T-helper 2 cell treated with Interferon-gamma antibody and Interleukin-4, amounts not matched to agents 5 μg/mL and 100 μg/mL, for 36 hours (primary cell): ENCODE results near the gene SLC9A8.

Source experiments
- DNase-seq: peaks from one replicate; pipeline ENCODE4 v3.0.0; 2021; ENCODE audit warnings: low spot score
- H3K27ac Mint-ChIP-seq: one replicate; pipeline ENCODE4 v1.8.0; 2021; ENCODE audit warnings: mild to moderate bottlenecking, mixed read lengths
- H3K27me3 Mint-ChIP-seq: one replicate; pipeline ENCODE4 v1.8.0; 2021; ENCODE audit warnings: low read depth, mixed read lengths
- H3K36me3 Mint-ChIP-seq: one replicate; pipeline ENCODE4 v1.8.0; 2021; ENCODE audit warnings: low read depth, mixed read lengths
- H3K4me1 Mint-ChIP-seq: one replicate; pipeline ENCODE4 v1.8.0; 2021; ENCODE audit warnings: low read depth, mixed read lengths
- H3K4me3 Mint-ChIP-seq: one replicate; pipeline ENCODE4 v1.8.0; 2022; ENCODE audit warnings: mild to moderate bottlenecking, moderate library complexity, mixed read lengths
- H3K9me3 Mint-ChIP-seq: one replicate; pipeline ENCODE4 v1.8.0; 2021; ENCODE audit warnings: mixed read lengths

Gene SLC9A8

DNA sequence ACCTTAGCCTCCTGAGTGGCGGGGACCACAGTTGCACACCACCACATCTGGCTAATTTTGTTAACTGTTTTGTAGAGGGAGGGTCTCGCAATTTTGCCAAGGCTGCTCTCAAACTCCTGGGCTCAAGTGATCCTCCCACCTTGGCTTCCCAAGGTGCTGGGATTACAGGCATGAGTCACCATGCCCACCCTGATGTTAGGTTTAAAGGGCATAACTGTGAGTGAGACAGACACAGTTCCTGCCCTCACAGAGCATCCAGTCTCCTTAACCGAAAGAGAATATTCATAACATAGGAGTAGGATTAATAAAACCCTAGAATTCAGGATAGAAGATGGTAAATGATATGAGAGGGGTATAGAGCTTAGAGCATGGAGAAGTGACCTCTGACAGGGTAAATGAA, 105.8 kb downstream of the SLC9A8 start:
- no peak for DNase-seq
- Mint-ChIP-seq H3K27me3 (no peaks in the 10 kb centered on the region), H3K4me3 (no peak overlapping the region), H3K9me3 (no peaks in the 10 kb centered on the region), H3K36me3 (no peaks in the 10 kb centered on the region), H3K4me1 (peaks cover 19% of the 10 kb centered on the region), H3K27ac (no peak overlapping the region)

DNA sequence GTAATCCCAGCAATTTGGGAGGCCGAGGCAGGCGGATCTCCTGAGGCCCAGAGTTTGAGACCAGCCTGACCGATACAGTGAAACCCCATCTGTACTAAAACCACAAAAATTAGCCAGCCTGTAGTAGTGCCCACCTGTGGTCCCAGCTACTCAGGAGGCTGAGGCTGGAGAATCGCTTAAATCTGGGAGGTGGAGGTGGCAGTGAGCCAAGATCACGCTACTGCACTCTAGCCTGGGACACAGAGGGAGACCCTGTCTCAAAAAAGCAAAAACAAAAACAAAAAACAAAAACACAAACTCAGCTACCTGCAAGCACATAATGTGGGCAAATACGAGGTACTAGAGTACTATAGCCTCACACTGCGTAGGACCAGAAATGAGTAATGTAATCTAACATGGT, 106.4 kb downstream of the SLC9A8 start:
- H3K4me3 Mint-ChIP-seq: no peak overlapping the region
- DNase-seq: no peak
- no peaks in the 10 kb centered on the region for H3K36me3 Mint-ChIP-seq
- H3K9me3 Mint-ChIP-seq: no peaks in the 10 kb centered on the region
- peaks cover 14% of the 10 kb centered on the region for H3K4me1 Mint-ChIP-seq
- no peaks in the 10 kb centered on the region for H3K27me3 Mint-ChIP-seq
- H3K27ac Mint-ChIP-seq: no peak overlapping the region

DNA sequence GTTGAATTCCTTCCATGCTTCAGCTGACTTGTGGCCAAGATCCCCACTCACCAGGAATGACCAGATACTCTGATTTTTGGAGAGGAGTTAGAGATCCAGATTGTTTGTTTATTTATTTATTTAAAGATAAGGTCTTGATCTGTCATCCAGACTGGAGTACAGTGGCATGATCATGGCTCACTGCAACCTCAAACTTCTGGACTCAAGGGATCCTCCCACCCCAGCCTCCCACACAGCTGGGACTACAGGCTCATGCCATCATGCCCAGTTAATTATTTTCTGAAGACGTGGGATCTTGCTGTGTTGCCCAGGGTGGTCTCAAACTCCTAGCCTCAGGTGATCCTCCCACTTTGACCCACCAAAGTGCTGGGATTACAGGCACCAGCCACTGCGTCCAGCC, 106.8 kb downstream of the SLC9A8 start:
- no peak for DNase-seq
- Mint-ChIP-seq H3K4me1 (peaks cover 10% of the 10 kb centered on the region), H3K27me3 (no peaks in the 10 kb centered on the region), H3K27ac (no peak overlapping the region), H3K36me3 (no peaks in the 10 kb centered on the region), H3K4me3 (no peak overlapping the region), H3K9me3 (no peaks in the 10 kb centered on the region)

DNA sequence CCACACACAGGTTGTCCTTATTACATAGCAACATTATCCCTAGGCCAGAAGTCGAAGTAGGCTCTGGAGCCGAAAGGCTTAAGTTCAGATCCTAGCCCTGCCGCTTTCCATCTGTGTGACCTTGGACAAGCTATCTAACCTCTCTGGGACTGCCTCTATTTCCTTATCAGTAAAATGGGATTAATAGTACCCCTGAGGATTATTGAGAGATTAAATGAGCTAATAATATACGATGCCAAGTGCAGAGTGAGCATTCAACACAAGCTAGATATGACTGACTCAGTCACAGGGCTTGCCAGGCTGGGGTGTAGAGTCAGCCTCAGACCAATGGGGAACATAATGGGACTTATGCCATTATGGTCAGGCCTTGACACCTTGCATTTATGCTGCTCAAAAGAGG, 111.6 kb downstream of the SLC9A8 start:
- Mint-ChIP-seq H3K9me3 (no peaks in the 10 kb centered on the region), H3K4me1 (peaks cover 5% of the 10 kb centered on the region), H3K27ac (no peak overlapping the region), H3K36me3 (no peaks in the 10 kb centered on the region), H3K4me3 (no peak overlapping the region), H3K27me3 (peaks cover 5% of the 10 kb centered on the region)
- DNase-seq: no peak

DNA sequence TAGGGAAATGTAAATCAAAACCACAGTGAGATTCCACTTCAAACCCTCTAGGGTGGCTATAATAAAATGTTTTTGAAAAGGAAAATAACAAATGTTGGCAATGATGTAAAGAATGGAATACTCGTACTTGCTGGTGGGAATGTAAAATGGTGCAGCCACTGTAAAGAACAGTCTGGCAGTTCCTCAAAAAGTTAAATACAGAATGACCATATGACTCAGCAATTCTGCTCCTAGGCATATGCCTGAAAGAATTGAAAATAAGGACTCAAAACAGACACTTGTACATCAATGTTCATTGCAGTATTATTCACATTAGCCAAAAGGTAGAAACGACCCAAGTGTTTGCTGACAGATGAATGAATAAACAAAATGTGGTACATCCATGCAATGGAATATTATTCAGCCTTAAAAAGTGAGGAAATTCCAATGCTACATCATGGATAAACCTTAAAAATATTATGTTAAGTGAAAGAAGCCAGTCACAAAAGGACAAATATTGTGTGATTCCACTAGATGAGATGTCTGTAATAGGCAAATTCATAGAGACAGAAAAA, 113.3 kb downstream of the SLC9A8 start:
- Mint-ChIP-seq H3K36me3 (no peaks in the 10 kb centered on the region), H3K27me3 (peaks cover 5% of the 10 kb centered on the region), H3K4me3 (no peak overlapping the region), H3K27ac (no peak overlapping the region), H3K4me1 (peaks cover 5% of the 10 kb centered on the region), H3K9me3 (no peaks in the 10 kb centered on the region)
- no peak for DNase-seq

DNA sequence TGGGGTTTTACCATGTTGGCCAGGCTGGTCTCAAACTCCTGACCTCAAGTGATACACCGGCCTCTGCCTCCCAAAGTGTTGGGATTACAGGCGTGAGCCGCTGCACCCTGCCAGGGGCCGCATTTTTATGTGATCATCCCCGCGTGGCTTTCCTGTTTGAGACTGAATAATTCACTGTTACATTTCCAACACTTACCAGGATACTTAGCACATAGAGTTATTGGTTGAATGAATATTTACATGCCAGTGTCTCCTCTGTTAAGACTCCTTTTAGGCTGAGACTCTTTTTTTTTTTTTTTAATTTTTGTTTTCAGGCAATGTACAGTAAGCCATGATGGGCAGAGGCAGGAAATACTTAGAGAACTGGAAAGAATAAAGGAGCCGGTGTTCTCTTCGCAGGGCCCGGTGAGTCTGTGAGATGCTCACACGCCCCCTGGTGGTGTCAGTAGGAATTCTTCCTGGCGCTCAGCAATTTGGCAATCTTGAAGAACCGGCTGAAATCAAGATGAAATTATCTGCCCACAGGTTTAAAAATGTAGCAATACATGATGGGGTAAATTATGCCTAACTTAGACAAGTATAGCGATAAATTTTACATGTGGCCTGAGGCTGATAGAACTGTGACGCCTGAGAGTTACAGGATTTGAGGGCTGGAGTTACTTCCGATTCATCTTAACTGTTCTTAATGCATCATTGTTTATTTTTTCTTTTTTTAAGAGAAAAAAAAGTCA, 115.9 kb downstream of the SLC9A8 start:
- H3K4me1 Mint-ChIP-seq: peaks cover 5% of the 10 kb centered on the region
- H3K36me3 Mint-ChIP-seq: no peaks in the 10 kb centered on the region
- DNase-seq: peak; percentile 68
- H3K9me3 Mint-ChIP-seq: no peaks in the 10 kb centered on the region
- no peak overlapping the region for H3K27ac Mint-ChIP-seq
- H3K27me3 Mint-ChIP-seq: peaks cover 5% of the 10 kb centered on the region
- H3K4me3 Mint-ChIP-seq: no peak overlapping the region

DNA sequence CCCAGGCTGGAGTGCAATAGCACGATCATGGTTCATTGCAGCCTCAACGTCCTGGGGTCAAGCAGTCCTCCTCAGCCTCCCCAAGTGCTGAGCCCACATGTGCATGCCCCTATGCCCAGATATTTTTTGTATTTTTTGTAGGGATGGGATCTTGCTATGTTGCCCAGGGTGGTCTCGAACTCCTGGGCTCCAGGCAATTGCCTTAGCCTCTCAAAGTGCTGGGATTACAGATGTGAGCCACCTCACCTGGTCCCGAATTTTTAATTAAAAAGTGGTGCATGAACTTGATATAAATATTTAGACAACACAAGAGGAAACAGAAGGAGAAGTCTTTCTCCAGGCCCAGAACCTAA, 116.5 kb downstream of the SLC9A8 start:
- Mint-ChIP-seq H3K27ac (no peak overlapping the region), H3K4me1 (peaks cover 6% of the 10 kb centered on the region), H3K9me3 (no peaks in the 10 kb centered on the region), H3K36me3 (no peaks in the 10 kb centered on the region), H3K27me3 (peaks cover 5% of the 10 kb centered on the region), H3K4me3 (no peak overlapping the region)
- no peak for DNase-seq

DNA sequence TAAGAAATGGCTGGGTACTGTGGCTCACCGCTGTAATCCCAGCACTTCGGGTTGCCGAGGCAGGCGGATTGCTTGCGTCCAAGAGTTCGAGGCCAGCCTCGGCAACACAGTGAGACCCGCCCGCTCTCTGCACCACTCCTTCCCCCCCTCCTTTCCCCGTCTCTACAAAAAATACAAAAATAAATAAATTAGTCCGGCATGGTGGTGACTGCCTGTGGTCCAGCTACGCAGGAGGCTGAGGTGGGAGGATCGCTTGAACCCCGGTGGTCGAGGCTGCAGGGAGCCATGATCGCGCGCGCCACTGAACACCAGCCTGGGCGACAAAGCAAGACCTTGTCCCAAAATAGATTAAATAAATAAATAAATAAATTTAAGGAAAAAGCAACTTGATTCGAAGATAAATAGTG, 123.1 kb downstream of the SLC9A8 start:
- Mint-ChIP-seq H3K27me3 (no peaks in the 10 kb centered on the region), H3K36me3 (peaks cover 12% of the 10 kb centered on the region), H3K4me3 (peak overlapping the region; percentile 95), H3K4me1 (peaks cover 36% of the 10 kb centered on the region), H3K27ac (no peak overlapping the region), H3K9me3 (no peaks in the 10 kb centered on the region)
- DNase-seq: no peak

DNA sequence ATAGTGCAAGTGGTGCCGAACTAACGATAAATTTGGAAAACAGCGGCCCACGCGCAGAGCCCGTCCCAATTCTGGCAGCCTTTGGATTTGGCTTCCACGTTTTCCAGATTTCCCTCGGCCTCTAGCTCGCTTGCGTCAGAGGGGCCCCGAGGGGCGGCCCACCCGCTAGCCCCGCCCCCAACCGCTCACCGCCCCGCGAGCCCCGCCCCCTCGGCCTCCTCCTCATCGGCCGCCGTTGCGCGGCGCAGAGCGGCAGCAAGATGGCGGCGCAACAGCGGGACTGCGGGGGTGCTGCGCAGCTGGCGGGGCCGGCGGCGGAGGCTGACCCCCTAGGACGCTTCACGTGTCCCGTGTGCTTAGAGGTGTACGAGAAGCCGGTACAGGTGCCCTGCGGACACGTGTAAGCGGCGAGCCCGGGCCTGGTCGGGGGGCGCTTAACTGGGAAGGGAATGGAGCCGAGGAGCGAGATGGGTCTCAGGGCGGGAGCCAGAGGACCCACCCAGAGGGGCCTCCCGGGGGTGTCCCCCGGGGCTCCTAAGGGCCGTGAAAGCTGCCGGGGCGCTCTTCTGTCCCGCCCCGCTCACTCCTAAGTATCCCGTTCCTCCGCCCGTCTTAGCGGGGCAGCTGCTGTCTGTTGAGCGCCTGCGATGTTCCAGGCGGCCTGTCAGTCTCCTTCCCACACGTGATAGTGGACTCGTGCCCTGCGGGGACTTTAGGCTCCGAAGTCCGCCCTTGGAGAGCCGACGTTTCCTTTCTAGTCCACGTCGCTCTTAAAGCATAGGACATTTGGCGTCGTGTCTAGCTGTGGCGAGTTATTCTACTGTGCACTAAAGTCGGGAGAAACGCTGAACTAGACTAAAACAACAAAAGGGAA, 123.8 kb downstream of the SLC9A8 start, which contains the start of gene RNF114:
Gene RNF114 (plus strand): TSS at position 245 of the 874 bp plus-strand sequence. CDS start 16 bp downstream, at position 261.
- Mint-ChIP-seq H3K27me3 (no peaks in the 10 kb centered on the region), H3K4me3 (peak within 1 kb of the TSS; percentile 95), H3K9me3 (no peaks in the 10 kb centered on the region), H3K36me3 (peaks cover 18% of the 10 kb centered on the region), H3K27ac (peak within 1 kb of the TSS; percentile 89), H3K4me1 (peaks cover 36% of the 10 kb centered on the region)
- DNase-seq: peak; percentile 85

DNA sequence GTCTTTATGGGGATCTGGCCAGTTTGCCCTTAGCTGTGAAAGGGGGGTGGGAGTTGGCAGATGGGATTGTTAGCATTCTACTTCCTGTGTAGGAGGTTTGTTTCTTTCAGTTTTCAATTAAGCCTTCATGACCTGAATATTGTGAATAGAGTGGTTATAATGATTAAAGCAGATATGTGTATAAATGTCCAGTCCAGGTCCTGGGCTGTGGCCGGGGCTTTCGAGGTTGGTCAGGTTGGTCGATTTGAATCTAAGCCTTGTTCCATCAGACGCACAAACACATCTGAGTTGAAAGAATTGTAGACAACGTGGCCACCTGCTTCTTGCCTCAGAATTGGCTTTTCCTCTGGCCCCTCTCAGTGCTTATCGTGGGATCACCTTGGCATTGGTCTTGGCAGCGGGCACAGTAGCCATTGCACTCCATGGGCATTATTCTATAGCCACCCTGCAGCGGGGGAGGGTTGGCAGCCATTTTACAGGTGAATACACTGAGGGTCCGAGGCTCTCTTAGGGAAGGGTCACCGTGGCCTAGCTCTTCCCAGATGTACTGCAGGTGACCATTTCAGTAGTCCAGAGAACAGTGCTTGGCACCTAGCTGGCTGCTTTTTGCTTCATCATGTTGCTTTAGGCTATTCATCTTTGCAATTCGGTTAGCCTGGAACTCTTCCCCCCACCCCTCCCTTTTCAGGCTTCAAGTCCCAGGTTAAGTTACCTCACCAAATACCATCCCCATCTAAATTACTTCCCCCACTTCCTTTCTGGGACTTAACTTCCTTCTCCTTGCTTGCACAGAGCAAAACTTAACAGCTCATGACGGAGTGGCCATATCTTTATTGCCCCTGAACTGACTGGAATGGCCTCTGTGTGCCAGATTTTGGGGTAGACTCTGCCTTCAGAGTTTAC, 124.7 kb downstream of the SLC9A8 start:
- H3K27me3 Mint-ChIP-seq: no peaks in the 10 kb centered on the region
- no peak for DNase-seq

DNA sequence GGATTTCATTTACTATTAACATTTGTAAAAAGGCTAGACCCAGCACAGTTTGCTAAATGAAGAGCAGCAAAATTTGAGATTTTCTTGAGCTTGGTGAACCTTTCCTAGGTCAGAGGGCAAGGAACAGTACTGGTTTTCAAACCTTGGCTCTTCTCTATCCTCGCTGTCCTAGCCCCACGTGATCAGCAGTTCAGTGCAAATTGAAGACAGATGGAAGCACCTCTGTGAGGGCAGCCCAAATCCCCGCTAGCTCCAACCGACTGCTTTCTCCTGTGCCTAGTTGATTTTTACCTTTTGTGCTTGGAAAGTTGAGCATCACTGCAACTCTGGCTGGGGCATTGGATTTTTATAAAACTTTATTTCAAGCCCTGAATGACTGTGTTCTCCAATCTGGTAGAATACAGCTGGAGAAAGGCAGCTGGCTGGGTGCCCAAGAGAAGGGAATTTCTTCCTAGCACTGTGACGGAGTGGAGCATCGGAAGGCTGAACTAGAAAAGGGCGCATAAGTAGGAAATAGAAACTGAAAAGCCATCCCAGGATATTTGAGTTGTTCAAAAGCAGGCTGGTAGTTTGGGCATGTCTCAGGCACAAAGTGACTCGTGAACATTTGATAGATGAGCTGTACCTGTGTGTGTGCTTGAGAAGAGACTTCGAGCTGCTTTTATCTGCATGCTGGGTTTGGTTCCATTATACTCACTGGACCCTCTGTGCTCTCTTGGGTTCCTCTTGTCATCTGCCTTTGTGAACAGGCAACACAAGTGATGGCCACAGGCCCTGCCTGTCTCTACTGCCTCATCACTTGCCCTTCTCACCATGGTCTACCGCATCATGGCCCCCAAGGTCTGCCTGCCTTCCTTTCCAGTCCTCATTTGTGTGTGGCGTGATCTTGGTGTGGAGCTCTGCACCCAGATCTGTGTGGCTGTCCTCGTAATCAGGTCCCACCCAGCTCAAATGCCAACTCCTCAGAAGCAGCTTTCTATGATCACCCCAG, 125.8 kb downstream of the SLC9A8 start:
- H3K27ac Mint-ChIP-seq: peak overlapping the region; percentile 18
- no peak for DNase-seq
- peaks cover 24% of the 10 kb centered on the region for H3K36me3 Mint-ChIP-seq
- no peaks in the 10 kb centered on the region for H3K27me3 Mint-ChIP-seq
- H3K9me3 Mint-ChIP-seq: no peaks in the 10 kb centered on the region
- peaks cover 37% of the 10 kb centered on the region for H3K4me1 Mint-ChIP-seq
- H3K4me3 Mint-ChIP-seq: peak overlapping the region; percentile 95

More for the DNA sequence above, 124.7 kb downstream of the SLC9A8 start:
- Mint-ChIP-seq H3K9me3 (no peaks in the 10 kb centered on the region), H3K4me1 (peaks cover 36% of the 10 kb centered on the region), H3K36me3 (peaks cover 20% of the 10 kb centered on the region), H3K27ac (peak overlapping the region; percentile 89), H3K4me3 (peak overlapping the region; percentile 95)

DNA sequence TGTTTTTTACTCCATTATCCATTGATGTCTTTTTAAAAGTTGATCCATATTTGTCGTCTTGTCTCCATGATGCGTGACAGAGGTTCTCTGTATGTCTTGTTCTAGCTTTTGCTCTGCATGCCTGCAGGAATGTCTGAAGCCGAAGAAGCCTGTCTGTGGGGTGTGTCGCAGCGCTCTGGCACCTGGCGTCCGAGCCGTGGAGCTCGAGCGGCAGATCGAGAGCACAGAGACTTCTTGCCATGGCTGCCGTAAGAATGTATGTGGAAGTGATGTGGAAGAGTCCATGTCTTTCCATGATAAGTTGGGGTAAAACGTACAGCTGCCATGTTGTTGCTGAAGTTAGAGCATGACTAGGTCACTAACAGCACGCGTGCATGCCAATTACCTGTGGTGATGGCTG, 128.8 kb downstream of the SLC9A8 start:
- H3K36me3 Mint-ChIP-seq: peaks cover 39% of the 10 kb centered on the region
- no peaks in the 10 kb centered on the region for H3K27me3 Mint-ChIP-seq
- no peak for DNase-seq
- no peak overlapping the region for H3K4me3 Mint-ChIP-seq
- H3K9me3 Mint-ChIP-seq: no peaks in the 10 kb centered on the region
- peaks cover 33% of the 10 kb centered on the region for H3K4me1 Mint-ChIP-seq
- H3K27ac Mint-ChIP-seq: no peak overlapping the region
